HG02571 (cell line): ENCODE data around the gene FADS3.

Experiments used
- ATAC-seq: cut with Tn5 transposase; IDR thresholded peaks from one replicate; pipeline ENCODE4 v1.9.1; 2021; ENCODE audit warnings: mild to moderate bottlenecking, moderate library complexity; ENCODE audit not compliant: unreplicated experiment

FADS3 gene

DNA sequence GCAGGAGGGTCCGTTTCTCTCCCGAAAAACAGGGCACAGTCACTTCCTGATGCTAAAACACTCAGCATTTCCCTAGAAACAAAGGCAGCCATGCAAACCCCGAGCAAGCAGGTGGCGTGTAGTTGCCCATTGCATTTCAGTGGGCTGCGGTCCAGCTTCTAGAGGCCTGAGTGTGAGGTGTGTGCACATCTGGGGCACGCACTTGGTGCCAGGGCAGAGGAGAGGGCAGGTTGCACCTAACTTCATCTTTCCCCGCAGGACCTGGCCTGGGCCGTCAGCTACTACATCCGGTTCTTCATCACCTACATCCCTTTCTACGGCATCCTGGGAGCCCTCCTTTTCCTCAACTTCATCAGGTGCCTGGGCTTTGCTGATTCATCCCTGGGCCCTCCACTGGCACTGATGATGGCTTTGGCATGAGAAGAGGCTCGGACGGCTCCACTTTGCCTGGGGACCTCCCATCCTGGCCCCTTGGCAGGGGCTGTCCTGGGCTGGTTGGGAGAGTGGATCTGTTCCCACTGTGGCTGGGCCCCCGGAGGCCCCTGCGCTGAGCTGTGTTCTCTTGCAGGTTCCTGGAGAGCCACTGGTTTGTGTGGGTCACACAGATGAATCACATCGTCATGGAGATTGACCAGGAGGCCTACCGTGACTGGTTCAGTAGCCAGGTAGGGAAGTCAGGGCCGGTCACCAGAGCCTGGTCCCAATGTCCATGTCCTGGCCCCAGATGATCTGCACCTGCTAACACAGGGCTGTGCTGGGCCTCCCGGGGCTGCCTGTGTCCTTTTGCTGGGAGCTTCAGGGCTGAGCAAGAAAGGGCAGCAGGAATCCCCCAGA, 28.4 kb downstream of the FADS3 start:
- ATAC-seq = no peak

DNA sequence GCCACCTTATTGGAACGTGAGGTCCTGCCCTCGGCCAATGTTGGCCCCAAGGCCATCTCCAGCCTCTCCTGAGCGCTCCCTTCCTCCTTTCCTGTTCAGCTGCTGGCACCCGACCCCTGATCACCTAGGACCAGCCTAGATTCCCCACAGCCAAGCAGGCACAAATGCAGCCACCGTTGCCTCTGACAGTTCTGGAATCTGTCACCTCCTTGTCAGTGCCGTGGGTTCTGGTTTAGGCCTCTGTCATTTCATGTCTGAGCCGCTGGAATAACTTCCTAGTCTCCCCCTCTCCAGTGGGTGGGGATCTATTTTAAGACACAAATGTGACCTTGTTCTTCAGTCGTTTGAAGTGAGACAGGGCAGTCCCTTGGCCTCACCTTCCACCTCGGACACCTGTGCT, 29.7 kb downstream of the FADS3 start:
- ATAC-seq = no peak

DNA sequence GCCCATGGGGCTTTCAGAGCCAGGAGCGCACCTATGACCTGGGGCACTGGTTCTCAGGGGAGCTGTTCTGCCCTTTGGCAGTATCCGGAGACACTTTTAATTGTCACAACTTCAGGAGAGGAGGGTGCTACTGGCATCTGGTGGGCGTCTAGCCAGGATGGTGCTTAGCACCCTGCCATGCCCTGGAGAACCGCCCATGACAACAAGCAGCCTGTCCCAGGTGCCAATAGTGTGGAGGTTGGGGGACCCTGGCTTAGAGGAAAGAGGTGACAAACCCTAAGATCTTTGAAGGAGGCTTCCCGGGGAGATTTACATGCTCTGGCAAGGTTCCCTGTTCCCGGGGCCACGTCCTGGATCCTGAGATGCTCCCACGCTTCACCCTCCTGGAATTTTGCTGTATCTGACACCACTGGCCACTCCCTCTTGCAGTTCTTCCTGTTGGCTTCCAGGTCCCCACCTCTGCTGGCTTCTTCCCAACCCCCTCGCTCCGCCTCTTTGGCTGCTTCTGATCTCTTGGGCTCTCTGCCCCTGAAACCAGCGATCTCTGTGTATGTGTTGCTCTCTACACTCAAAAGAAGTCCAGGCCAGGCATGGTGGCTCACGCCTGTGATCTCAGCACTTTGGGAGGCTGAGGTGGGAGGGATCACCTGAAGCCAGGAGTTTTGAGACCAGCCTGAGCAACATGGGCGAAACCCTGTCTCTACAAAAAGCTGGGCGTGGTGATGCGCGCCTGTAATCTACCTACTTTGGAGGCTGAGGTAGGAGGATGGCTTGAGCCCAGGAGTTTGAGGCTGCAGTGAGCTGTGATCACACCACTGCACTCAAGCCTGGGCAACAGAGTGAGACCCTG, 31.1 kb downstream of the FADS3 start:
- no peak for ATAC-seq

DNA sequence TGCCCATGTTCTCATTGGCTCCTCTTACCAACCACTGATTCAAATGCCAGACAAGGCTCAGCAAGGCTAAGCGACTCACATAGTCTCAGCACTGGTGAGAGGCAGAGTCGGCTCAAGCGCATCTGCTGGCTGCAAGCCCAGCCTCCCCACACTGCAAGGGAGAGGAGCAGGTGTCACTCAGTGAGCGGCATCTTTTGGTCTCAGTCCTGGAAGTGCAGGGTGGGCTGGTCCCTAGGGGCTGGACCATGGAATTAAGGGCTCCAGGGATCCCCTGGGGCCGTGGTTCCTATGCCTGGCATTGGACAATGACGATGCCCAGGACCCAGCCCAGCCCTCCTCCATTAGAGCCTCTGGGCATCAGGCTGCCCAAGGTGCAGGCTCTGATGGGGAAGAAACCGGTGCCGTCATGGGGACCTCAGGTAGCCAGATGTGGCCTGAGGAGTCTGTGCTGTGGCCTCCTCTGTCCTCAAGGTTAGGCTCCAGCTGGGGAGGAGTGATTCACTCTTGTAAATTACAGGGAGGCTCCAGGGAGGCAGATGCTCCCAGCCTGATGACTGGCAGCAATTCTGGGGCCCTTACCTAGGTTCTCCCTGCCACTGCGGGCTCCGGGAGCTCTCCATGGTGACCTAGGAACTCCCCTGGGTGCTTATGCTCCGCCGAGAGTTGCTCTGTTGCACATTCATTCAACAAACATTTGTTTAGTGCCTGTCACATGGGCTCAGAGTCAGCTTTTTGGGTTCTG, 35.2 kb downstream of the FADS3 start:
- no peak for ATAC-seq

DNA sequence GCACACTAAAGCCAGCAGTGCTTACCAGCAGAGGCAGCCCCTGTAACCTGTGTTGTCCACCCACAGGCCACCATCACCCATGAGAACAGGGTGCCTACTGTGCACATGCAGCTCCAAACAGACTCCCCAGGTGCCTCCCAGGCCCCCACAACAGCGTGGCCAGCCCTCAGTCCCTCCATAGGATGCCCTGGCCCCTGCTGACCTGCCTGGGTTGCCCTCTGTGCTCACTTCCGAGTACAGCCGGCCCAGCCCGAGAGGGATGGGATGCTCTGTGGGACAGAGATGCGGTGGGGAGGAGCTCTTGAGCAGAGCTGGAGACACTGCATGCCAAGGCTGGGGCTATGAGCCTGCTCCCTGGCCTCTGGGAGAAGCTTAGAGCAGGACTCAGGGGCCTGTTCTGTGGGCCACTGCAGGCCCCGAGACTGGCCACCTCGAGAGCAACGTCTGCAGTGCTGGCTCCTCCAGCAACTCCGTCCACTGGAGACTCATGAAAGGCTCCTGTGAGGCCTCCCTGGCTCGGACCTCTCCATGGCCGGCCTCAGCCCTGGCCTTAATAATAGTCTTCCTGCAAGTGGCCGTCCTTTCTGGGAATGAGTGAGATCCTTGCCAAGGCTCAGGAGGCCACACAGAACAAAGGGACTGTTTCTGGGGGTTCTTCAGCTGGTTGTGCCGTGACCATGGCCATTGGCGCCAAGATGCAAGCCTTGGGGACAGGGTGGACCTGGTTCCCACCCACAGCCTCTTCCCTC, 36.2 kb downstream of the FADS3 start:
- no peak for ATAC-seq

DNA sequence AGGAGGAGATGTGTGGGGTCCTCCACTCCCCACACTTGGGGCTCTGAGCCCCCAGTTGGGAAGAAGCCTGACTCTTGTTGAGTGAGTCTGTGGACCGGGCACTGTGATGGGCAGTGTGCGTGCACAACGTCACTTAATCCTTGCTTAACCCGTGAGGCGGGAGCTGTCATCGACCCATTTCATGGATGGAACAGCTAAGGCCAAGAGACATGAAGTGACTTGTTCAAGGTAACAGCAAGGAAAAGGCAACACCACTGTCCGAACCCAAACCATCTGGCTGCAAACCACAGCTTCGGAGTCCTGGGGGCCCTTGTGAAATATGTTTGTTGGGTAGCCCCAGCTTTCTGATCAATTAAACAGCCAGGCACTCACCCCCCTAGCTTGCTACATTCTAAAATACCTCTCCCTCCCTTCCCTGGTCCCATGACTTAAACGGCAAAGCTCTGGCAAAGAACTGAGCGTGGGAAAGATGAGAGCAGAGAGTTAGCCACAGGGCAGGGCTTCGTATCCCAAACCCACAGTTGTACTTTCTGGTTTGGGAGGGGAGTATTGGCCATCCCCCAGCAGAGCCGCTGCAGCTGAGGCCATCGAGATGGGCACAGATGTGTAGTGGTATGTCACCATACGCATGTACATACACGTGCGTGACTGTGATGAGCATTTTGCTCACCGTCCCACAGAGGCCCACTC, 37.0 kb downstream of the FADS3 start:
- ATAC-seq = no peak

DNA sequence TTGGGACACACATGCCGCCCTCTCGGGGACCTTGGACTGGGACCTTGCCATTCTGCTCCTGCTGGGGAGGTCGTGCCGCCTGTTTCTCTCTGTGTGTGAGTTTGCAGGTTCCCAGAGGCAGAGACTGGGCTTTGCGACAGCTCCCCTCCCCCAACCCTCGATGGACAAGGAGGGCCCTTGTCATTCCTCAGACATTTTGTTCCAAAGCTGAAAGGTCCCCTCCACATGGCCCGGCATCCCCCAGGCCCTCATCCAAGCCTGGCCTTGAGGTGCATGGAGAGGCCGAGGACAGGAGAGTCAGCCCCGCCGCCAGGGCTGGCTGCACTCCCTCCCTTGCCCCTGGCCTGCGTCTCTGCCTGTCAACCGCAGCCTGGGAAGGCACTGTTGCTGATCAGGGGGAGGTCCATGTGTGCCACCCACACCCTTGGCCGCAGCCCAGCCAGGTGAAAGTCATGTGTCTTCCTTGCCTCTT, 37.6 kb downstream of the FADS3 start:
- ATAC-seq = no peak

DNA sequence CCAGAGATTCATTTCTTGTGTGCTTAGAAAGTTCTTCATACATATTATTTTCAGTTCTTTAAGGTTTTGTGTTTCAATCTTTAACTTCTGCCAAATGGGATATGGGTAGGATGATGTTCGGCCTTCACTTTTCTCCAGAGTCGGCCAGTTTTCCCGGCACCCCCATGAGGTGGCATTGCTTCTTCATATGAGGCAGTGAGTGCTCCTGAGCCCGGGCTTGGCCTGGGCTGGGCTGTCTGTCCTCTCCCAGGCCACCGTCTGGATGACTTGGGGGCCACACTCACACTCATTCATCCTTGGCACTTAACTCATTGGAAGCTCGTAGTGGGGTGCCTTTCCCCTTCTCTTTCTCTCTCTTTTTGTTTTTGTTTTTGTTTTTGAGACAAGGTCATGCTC, 39.4 kb downstream of the FADS3 start:
- no peak for ATAC-seq

DNA sequence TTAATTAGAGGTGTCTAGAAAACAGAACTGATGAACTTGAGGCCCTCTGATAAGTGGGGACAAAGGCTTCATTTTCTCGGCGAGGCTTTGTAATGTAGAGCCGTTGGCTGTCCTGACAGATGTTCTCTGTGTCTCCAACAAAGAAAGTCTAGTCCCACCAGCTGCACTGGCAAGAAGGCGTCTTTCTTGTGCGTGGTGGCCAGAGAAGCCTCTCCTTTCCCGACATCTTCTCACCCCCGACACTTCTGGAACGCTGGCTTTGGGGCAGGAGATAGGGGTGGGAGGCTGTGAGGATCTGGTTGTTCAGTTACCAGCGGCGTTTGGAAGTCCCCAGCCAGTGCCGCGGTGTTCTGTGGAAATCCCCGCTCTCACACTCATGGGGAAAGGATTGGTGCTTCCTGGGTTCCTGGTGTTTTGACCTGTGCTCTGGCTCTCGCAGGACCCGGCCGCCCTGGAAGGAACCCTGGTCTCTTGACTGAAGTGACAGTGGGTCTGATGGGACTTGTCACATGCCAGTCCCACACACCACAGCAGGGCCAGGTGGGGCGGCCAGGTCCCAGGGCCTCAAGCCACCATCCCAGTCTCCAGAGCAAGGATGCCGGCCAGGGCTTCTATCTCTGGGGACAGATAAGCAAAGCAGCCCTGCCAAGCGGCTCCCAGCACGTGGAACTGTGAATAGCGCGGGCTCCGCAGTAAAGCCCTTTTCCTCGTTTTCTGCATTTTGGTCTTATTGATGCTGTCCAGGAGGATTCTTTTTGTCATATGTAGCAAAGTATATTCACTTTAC, 40.0 kb downstream of the FADS3 start:
- no peak for ATAC-seq

DNA sequence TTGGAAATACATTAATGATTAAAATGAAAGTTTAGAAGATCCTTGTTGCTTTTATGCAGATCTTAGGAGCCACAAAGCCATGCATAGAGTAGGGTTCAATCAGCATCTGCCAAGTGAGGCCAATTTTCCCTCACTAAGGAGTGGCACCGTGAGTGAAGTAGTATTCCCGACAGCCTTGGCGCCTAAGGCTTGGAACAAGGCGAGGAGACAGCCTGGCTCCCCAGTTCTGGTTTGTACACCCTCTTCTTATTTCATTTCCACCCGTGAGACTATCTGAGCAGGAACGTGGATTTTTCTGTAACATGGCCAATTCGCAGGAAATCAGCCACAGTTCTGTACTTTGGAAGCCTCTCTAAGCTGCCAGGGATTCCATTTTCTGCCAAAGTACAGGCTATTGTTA, 40.7 kb downstream of the FADS3 start:
- no peak for ATAC-seq

DNA sequence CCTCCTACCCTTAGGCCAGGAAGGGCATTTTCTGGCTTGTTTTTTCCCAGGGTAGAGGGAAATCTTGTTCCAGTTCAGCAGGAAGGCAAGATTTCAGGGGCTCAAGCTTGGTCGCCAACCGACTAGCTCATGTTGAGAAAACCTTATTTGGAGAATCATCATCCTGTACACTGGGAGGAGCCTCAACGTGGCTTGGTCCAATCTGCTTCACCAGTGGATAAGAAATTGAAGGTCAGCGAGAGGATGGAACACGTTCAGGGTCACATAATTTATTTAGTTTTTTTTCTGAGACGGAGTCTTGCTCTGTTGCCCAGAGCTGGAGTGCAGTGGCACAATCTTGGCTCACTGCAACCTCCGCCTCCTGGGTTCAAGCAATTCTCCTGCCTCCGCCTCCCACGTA, 42.7 kb downstream of the FADS3 start:
- no peak for ATAC-seq

DNA sequence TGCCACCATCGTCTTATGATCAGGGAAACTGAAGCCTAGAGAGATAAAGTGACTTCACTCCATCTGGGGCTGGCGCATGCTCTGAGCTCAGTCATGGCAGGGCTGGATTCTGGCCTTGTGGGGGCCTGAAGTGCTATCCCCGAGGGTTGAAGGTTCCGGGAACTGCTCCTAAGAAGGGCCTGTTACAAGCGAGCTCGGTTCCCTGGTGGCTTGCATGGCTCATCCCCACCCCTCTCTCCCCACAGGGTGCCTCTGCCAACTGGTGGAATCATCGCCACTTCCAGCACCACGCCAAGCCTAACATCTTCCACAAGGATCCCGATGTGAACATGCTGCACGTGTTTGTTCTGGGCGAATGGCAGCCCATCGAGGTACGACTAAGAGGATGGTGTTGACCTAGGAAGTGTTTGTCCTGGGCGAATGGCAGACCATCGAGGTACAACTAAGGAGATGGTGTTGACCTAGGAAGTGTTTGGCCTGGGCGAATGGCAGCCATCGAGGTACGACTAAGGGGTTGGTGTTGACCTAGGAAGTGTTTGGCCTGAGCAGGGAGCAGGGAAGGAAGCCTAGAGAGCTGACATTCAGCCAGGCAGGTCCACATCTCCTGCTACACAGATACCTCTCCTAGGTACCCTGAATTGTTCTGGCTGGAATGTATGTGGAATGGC, 43.3 kb downstream of the FADS3 start:
- no peak for ATAC-seq

DNA sequence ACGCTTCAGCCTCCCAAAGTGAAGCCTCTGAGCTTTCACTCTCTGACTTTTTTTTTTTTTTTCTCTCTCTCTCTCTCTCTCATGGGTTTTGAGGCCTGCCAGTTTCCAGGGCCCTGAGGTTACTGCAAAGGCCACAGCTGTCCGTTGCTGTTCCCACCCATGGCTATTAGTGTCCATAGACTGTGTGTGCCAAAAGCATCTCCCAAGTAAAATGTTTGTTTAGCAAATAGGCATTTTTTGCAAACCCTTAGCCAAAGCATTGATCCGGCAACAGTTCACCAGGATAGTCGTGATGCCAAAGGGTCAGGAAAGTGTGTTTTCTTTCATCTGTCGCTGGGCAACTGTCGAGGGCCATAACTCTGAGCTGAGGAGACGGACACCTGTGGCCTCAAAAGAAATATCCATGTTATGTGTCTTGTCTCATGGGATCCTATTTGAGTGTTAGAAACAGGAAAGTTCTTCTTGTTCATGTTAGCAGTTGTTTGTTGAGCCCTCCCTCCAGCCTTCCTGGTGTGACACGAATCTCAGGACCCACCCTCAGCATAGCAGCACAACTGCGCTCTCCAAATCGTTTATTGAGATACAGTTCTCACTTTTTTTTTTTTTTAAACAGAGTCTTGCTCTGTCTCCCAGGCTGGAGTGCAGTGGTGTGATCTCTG, 44.9 kb downstream of the FADS3 start:
- no peak for ATAC-seq

DNA sequence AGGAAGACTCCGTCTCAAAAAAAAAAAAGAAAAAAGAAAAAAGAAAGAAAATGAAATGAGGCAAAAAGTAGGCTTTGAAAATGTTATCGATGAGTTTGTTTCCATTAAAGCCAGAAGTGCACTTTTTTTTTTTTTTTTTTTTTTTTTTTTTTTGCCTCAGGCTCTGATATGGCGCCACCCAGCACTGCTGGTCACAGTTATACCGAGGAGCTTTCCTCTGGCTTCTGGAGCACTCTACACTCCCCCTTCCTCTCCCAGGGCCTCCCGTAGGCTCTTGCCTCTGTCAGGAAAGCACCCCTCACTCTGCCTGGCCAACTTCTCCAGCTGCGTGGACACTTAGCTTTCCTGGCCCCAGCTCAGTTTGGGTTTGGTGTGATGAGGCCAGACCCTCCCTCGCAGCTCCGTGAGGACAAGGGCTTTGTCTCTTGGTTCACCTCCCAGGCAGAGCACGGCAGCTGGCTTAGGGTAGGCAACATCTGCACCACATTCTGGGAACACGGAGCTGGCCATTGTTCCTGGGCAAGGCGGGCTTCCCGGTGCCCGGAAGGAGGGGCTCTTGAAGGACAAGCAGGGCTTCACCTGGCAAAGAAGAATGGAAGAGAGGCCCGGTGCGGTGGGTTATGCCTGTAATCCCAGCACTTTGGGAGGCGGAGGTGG, 46.3 kb downstream of the FADS3 start:
- no peak for ATAC-seq

DNA sequence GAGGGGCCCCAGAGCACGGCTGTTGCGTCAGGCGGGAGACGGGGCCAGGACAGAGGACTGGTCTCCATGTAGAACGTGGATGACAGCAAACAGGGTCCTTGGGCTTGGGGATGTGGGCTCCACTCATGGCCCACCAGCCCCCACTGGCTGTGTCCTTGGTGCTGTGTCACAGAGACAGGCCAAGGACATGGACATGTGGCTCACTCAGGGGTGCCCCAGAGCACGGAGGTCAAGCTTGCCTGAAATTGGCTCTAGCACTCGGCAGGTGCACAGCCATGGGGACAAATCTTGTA, 48.9 kb downstream of the FADS3 start:
- ATAC-seq = no peak

DNA sequence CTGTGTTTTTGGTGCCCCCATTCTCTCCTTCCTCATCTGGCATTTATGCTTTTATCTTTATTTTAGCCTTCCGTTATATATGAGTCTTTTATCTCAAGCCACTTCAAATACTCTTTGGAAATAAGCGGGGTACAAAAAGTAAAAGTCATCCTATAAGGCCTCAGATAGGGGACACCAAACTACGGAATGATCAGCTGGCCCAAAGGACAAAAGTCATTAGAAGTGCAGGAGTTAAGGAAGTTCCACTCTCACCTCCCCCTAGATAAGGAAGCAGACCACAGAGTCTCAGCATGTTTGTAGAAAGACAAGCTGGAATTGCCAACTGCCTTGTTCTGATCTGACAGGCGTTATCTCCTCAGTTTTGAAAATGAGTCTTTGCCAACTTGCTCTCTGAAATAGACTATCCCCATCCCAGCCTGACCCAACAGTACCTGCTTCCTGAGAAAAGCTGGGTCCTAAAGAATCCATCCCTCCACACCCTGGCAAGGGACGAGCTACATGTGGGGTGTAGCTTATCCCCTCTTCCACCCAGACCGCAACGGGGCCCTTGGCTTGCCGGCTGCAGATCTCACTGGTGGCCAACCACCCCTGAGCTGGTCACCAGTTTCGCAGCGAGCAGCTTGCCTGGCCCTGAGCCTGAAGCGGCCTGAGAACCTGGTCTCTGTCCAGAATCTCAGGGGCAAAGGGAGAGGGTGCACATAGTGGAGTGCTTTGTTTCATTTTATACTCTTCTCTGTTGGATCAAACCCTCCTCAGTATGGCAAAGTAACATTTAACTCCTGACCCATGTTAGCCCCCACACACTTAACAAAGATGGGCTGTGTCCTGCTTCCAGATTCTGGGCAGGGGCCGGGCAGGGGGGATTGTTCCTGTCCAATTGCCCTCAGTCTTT, 49.5 kb downstream of the FADS3 start:
- ATAC-seq = no peak

DNA sequence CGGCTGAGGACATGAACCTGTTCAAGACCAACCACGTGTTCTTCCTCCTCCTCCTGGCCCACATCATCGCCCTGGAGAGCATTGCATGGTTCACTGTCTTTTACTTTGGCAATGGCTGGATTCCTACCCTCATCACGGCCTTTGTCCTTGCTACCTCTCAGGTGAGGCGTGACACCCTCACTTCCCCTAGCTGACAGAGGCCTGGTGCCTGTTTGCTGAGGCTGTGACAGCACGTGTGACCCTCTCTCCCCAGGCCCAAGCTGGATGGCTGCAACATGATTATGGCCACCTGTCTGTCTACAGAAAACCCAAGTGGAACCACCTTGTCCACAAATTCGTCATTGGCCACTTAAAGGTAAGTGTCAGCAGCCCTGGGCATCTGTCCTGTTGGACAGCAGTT, 51.0 kb downstream of the FADS3 start:
- no peak for ATAC-seq
